CD4-positive, CD25-positive, alpha-beta regulatory T cell (primary cell): Measurements from ENCODE around the gene KCTD3. TPM values are rescaled to one million over a fixed set of nuclear protein-coding genes. Genes with fewer than 3 reads are reported as not detected.

ENCODE experiments used
- ATAC-seq, 2 donors: fragments of 150-1000 bp; cut with Tn5 transposase; one replicate each; pipeline ENCODE4 v1.10.0; 2021; ENCODE audit warnings: low read depth in 2 of 2, moderate number of reproducible peaks in 2 of 2, moderate library complexity in 1 of 2
- DNase-seq, 3 donors: peaks; one replicate each; pipeline versions ENCODE4 v3.0.0 to v3.0.0-alpha.2; 2012 to 2022; ENCODE audit warnings: mixed read lengths in 1 of 3
- H3K27ac ChIP-seq: one replicate; pipeline ENCODE4 v1.7.0; 2013; ENCODE audit warnings: mild to moderate bottlenecking, low read length; ENCODE audit not compliant: insufficient read depth, poor library complexity, severe bottlenecking
- H3K27me3 ChIP-seq: one replicate; pipeline ENCODE4 v1.7.0; 2013; ENCODE audit warnings: low read length; ENCODE audit not compliant: control insufficient read depth, insufficient read depth
- H3K36me3 ChIP-seq: one replicate; pipeline ENCODE4 v1.7.0; 2013; ENCODE audit warnings: mild to moderate bottlenecking, low read length, moderate library complexity; ENCODE audit not compliant: control insufficient read depth, insufficient read depth
- H3K4me1 ChIP-seq: 2 replicates; pipeline ENCODE4 v1.7.0; 2013; ENCODE audit warnings: mild to moderate bottlenecking, low read length; ENCODE audit not compliant: insufficient read depth, control insufficient read depth, poor library complexity, severe bottlenecking
- H3K4me3 ChIP-seq: one replicate; pipeline ENCODE4 v1.7.0; 2013; ENCODE audit warnings: low read depth, mild to moderate bottlenecking, low read length, moderate library complexity
- H3K9me3 ChIP-seq, 2 experiments: 1 replicate in 1 of 2; 2 replicates in 1 of 2; pipeline ENCODE4 v1.7.0; 2013; ENCODE audit warnings: low read length in 2 of 2, mild to moderate bottlenecking in 1 of 2, moderate library complexity in 1 of 2; ENCODE audit not compliant: control insufficient read depth in 2 of 2
- H3K27ac Mint-ChIP-seq, 3 donors: one replicate each; pipeline ENCODE4 v1.8.0; 2020 to 2022; ENCODE audit warnings: mild to moderate bottlenecking in 3 of 3, mixed read lengths in 3 of 3, moderate library complexity in 2 of 3
- H3K27me3 Mint-ChIP-seq: one replicate; pipeline ENCODE4 v1.8.0; 2022; ENCODE audit warnings: mild to moderate bottlenecking, mixed read lengths
- H3K36me3 Mint-ChIP-seq: one replicate; pipeline ENCODE4 v1.8.0; 2020; ENCODE audit warnings: mixed read lengths
- H3K4me1 Mint-ChIP-seq, 4 donors: one replicate each; pipeline ENCODE4 v1.8.0; 2020 to 2022; ENCODE audit warnings: mixed read lengths in 4 of 4, mild to moderate bottlenecking in 1 of 4
- H3K4me3 Mint-ChIP-seq, 4 donors: one replicate each; pipeline ENCODE4 v1.8.0; 2020 to 2022; ENCODE audit warnings: mild to moderate bottlenecking in 4 of 4, mixed read lengths in 4 of 4, moderate library complexity in 3 of 4
- H3K9me3 Mint-ChIP-seq, 7 donors: one replicate each; pipeline ENCODE4 v1.8.0; 2020 to 2022; ENCODE audit warnings: mixed read lengths in 7 of 7, mild to moderate bottlenecking in 3 of 7, moderate library complexity in 2 of 7
- polyA plus RNA-seq, 4 donors: library from polyadenylated mRNA; unstranded; fragments of 300-500 nt; fragmentation: Illumina TruSeq; gene quantifications; one replicate each; pipeline ENCODE4 v1.2.3, GENCODE V29; 2021
- total RNA-seq: library from RNA; stranded (reverse); gene quantifications from one replicate; pipeline ENCODE4 v1.2.3, GENCODE V29; 2022

KCTD3 gene
- total and polyA plus RNA-seq, 5 donors from 2014 or later: 0.22 to 0.39 (median 0.24) TPM; not detected in 2

DNA sequence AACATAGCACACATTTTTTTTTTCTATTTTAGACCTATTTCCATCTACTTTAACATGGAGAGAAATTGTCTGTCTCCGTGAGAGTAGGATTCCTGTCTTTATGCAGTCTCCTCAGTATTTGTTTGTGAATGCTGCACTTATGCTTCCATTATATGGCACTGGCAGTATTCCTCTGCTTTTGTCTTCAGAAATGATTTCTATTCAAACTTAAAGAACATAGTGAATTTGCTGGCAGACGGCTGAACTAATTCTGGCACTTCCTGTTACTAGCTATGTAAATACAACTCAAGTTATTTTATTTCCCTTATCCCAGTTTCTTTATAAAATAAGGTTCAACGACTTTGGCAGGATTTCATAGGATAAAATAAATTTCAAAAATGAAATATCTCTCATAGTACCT is 45.3 kb downstream of the KCTD3 start:
- Histone ChIP-seq H3K27ac (no peak overlapping the region), H3K9me3 (no peaks in the 10 kb centered on the region), H3K4me1 (no peaks in the 10 kb centered on the region), H3K4me3 (no peak overlapping the region), H3K36me3 (no peaks in the 10 kb centered on the region), H3K27me3 (no peaks in the 10 kb centered on the region)
- no peak for ATAC-seq
- no peaks in the 10 kb centered on the region for H3K4me1 Mint-ChIP-seq
- no peaks in the 10 kb centered on the region for H3K36me3 Mint-ChIP-seq
- no peak overlapping the region for H3K4me3 Mint-ChIP-seq
- no peak overlapping the region for H3K27ac Mint-ChIP-seq
- H3K9me3 Mint-ChIP-seq: peaks cover 0 to 3% (median 0%) of the 10 kb centered on the region in 7 donors
- no peak for DNase-seq
- no peaks in the 10 kb centered on the region for H3K27me3 Mint-ChIP-seq

DNA sequence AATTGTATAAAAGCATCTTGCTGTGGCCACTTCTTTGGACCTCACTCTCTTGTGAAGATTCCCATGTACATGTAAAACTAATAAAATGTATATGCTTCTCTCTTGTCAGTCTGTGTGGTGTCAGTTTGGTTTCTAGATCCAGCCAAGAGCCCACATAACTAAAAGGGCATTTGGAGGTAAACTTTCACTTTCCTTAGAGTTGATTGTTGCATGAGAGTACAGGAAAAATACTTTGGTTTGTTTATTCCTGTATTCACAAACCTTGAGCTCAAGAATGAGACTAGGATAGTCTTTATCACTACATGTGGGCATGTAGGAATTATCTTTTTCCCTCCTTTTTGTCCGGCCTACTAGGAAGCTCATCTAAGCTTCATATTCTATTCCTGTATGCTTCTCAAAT is 50.9 kb downstream of the KCTD3 start:
- no peaks in the 10 kb centered on the region for H3K27me3 ChIP-seq
- no peak overlapping the region for H3K4me3 ChIP-seq
- H3K36me3 ChIP-seq: no peaks in the 10 kb centered on the region
- Mint-ChIP-seq H3K36me3 (no peaks in the 10 kb centered on the region), H3K4me1 (no peaks in the 10 kb centered on the region), H3K4me3 (no peak overlapping the region), H3K9me3 (peaks cover 0 to 5% (median 0%) of the 10 kb centered on the region in 7 donors), H3K27ac (no peak overlapping the region), H3K27me3 (no peaks in the 10 kb centered on the region)
- H3K9me3 ChIP-seq: no peaks in the 10 kb centered on the region
- H3K4me1 ChIP-seq: no peaks in the 10 kb centered on the region
- no peak overlapping the region for H3K27ac ChIP-seq
- DNase-seq (no peak), ATAC-seq (no peak)

DNA sequence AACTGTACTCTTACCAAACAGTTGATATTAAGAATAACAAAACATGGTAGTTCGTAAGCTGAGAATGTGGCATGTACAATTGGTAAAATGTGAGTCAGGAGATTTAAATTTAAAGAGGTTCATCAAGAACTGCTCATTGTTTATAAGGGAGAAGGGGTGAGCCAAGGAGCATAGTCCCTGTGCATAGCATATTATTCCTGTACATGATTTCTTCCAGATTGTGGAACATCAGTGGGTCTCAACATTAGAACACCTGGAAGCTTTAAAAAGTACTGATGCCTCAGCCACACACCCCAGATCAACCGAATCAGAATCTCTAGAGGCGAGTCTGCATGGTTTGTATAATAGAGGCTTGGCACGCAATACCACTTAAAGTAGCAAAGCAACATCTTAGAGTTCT is 56.1 kb downstream of the KCTD3 start:
- H3K9me3 ChIP-seq: no peaks in the 10 kb centered on the region
- H3K27me3 Mint-ChIP-seq: no peaks in the 10 kb centered on the region
- H3K9me3 Mint-ChIP-seq: peaks cover 0 to 3% (median 0%) of the 10 kb centered on the region in 7 donors
- H3K4me1 Mint-ChIP-seq: no peaks in the 10 kb centered on the region
- no peak overlapping the region for H3K4me3 ChIP-seq
- no peak for ATAC-seq
- H3K4me1 ChIP-seq: no peaks in the 10 kb centered on the region
- no peak overlapping the region for H3K4me3 Mint-ChIP-seq
- no peaks in the 10 kb centered on the region for H3K36me3 Mint-ChIP-seq
- no peak overlapping the region for H3K27ac Mint-ChIP-seq
- no peak overlapping the region for H3K27ac ChIP-seq
- H3K27me3 ChIP-seq: no peaks in the 10 kb centered on the region
- H3K36me3 ChIP-seq: no peaks in the 10 kb centered on the region
- no peak for DNase-seq

DNA sequence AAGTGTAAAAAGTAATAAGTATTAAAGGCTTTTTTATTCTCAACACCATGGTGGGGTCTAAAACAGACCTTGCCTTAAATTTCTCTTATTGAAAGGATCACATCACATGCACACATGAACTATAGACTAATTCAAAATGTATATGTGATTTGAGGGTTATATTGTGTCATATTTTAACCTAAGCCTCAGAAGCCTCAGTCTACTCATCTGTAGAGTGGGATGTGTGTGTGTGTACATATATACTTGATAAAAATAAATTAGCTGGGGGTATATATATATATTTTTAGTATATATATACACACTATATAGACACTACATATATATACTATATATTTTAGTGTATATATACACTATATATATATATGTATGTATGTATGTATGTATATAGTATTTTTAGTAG is 58.8 kb downstream of the KCTD3 start:
- ATAC-seq: no peak
- no peaks in the 10 kb centered on the region for H3K27me3 Mint-ChIP-seq
- H3K9me3 Mint-ChIP-seq: peaks cover 0 to 6% (median 0%) of the 10 kb centered on the region in 7 donors
- H3K4me1 ChIP-seq: no peaks in the 10 kb centered on the region
- no peak overlapping the region for H3K27ac Mint-ChIP-seq
- no peak overlapping the region for H3K4me3 ChIP-seq
- DNase-seq: no peak
- H3K9me3 ChIP-seq: no peaks in the 10 kb centered on the region
- no peak overlapping the region for H3K4me3 Mint-ChIP-seq
- H3K36me3 Mint-ChIP-seq: no peaks in the 10 kb centered on the region
- H3K4me1 Mint-ChIP-seq: no peaks in the 10 kb centered on the region
- no peaks in the 10 kb centered on the region for H3K27me3 ChIP-seq
- no peaks in the 10 kb centered on the region for H3K36me3 ChIP-seq
- no peak overlapping the region for H3K27ac ChIP-seq

DNA sequence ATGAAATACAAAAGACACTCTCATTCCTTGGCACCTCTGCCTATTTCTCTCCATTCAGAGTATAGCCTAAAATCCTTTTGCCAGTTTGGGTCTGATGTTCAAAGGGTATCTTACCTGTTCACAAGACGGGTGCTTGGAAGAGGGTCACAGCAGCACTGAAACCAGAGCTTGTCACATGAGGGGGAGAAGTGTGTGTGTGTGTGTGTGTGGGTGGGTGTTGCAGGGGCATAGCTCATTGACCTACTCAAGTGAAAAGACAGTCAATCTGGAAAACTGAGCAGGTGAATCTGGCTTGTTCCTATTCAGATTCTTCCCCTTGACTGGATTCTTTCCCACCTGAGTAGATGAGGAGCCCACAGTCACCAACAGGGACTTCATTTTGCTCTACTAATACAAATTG is 63.9 kb downstream of the KCTD3 start:
- Mint-ChIP-seq H3K27me3 (no peaks in the 10 kb centered on the region), H3K36me3 (no peaks in the 10 kb centered on the region), H3K4me3 (no peak overlapping the region), H3K4me1 (no peaks in the 10 kb centered on the region), H3K9me3 (peaks cover 0 to 11% (median 0%) of the 10 kb centered on the region in 7 donors), H3K27ac (no peak overlapping the region)
- Histone ChIP-seq H3K9me3 (peaks cover 0 to 2% of the 10 kb centered on the region in 2 experiments), H3K36me3 (no peaks in the 10 kb centered on the region), H3K4me1 (no peaks in the 10 kb centered on the region), H3K27ac (no peak overlapping the region), H3K27me3 (no peaks in the 10 kb centered on the region), H3K4me3 (no peak overlapping the region)
- DNase-seq (no peak), ATAC-seq (no peak)

DNA sequence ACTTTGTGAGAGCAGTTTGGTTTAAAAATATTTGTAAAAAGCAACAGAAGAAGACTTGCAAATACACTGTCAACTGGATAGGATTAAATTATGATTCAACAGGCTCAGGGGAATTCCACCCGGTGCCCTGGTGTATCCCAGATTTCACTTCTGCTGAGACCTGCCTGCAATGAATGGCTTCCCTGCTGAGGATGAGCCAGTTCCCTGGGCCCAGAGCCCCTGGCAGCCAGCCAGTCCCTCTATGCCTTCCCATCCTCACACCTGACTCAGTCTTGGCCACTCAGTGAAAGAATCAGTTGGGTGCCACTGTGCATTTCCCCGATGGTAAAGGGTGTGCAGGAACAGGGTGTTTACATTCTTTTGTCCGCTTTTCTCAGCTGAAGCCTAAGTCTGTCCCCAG is 64.4 kb downstream of the KCTD3 start:
- Histone ChIP-seq H3K9me3 (peaks cover 0 to 2% of the 10 kb centered on the region in 2 experiments), H3K36me3 (no peaks in the 10 kb centered on the region), H3K27ac (no peak overlapping the region), H3K4me3 (no peak overlapping the region), H3K27me3 (no peaks in the 10 kb centered on the region), H3K4me1 (no peaks in the 10 kb centered on the region)
- H3K4me3 Mint-ChIP-seq: no peak overlapping the region
- H3K9me3 Mint-ChIP-seq: peaks cover 0 to 11% (median 0%) of the 10 kb centered on the region in 7 donors
- no peaks in the 10 kb centered on the region for H3K4me1 Mint-ChIP-seq
- no peaks in the 10 kb centered on the region for H3K36me3 Mint-ChIP-seq
- H3K27ac Mint-ChIP-seq: no peak overlapping the region
- DNase-seq (no peak), ATAC-seq (no peak)
- H3K27me3 Mint-ChIP-seq: no peaks in the 10 kb centered on the region

DNA sequence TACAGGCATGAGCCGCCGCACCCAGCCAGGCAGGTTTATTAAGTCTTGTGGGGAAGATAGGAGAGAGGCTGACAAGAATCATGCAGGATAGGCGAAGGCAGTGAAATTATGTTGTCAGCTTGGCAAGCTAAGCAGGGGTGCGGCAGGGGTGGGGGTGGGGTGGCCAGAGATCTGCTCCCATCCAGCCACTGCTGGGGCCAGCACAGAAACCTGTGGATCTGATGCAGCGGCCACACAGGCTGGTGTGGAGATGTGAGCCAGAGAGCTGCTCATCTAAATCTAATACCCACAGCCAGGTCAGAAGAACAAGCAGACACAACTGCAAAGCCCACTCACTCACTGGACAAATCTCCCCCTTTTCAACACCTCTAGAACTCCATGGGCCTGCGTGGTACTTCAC is 68.7 kb downstream of the KCTD3 start:
- H3K36me3 Mint-ChIP-seq: no peaks in the 10 kb centered on the region

DNA sequence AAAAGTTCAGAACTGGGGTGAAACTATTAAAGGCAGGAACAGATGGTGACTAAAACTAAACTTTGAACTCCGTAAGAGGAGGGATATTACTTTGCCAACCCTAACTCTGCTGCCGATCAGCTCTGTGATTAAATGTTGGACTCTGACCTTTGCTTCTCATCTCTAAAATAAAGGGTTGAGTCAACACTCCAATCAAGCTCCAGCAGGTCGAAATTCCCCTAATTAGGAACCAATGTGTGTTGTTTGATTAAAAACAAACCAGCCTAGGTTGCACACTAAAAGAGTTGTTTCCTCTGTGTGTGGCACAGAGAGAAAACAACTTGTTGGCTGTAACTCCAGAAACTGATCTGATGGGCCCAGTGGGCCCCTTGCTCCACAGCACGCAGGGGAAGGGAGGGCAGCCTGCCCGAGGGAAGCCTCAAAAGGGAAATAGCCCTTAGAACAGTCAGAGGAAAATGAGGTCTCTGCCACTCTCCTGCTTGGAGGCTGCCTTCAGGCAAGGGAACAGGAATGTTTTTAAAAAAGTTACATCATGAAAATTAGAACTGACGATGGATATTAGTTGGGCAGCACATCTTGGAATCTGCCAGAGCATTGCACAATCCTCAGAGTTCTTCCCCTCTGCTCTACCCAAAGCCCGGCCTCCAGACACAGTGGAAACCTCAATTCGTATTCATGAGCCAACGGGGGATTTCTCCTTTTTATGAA is 69.3 kb downstream of the KCTD3 start:
- no peak for ATAC-seq
- Histone ChIP-seq H3K4me3 (no peak overlapping the region), H3K27ac (no peak overlapping the region), H3K4me1 (no peaks in the 10 kb centered on the region), H3K36me3 (no peaks in the 10 kb centered on the region), H3K9me3 (peaks cover 0 to 2% of the 10 kb centered on the region in 2 experiments), H3K27me3 (no peaks in the 10 kb centered on the region)
- Mint-ChIP-seq H3K27me3 (no peaks in the 10 kb centered on the region), H3K9me3 (peaks cover 0 to 4% (median 0%) of the 10 kb centered on the region in 7 donors), H3K4me1 (no peaks in the 10 kb centered on the region), H3K27ac (no peak overlapping the region), H3K4me3 (no peak overlapping the region), H3K36me3 (no peaks in the 10 kb centered on the region)
- no peak for DNase-seq

More for the DNA sequence above, 68.7 kb downstream of the KCTD3 start:
- Mint-ChIP-seq H3K4me1 (no peaks in the 10 kb centered on the region), H3K4me3 (no peak overlapping the region), H3K27ac (no peak overlapping the region), H3K27me3 (no peaks in the 10 kb centered on the region), H3K9me3 (peaks cover 0 to 6% (median 0%) of the 10 kb centered on the region in 7 donors)
- no peak for ATAC-seq
- Histone ChIP-seq H3K9me3 (peaks cover 0 to 2% of the 10 kb centered on the region in 2 experiments), H3K27me3 (no peaks in the 10 kb centered on the region), H3K36me3 (no peaks in the 10 kb centered on the region), H3K4me3 (no peak overlapping the region), H3K4me1 (no peaks in the 10 kb centered on the region), H3K27ac (no peak overlapping the region)
- DNase-seq: no peak
